Measurements from ENCODE around the gene HILPDA.
"Not testable (repeated sequence)": the region's sequence is repeated elsewhere in the genome, so short reads cannot be mapped to it uniquely, and the experiment has no call there.

- TF ChIP-seq CTCF (IDR thresholded peaks at IDR 0.05; ENCODE audit: insufficient read depth, low read depth, low read length); EZH2 (IDR thresholded peaks at IDR 0.05; ENCODE audit: insufficient read depth, low read length): not testable (repeated sequence)
Observed at GRCh38 chr7:128488134-128488533, 32.5 kb downstream of the HILPDA start.
